Mucosa of descending colon (tissue), 3 donors: Measurements from ENCODE around the gene AP1B1. TPM values are rescaled to one million over a fixed set of nuclear protein-coding genes. Genes with fewer than 3 reads are reported as not detected.

ENCODE experiments used
- ATAC-seq: fragments of 200-7000 bp; cut with Tn5 transposase; one replicate; pipeline ENCODE4 v1.9.1; 2020; ENCODE audit warnings: mild to moderate bottlenecking, moderate library complexity
- DNase-seq, 3 donors: peaks; one replicate each; pipeline ENCODE4 v3.0.0-alpha.2; 2020
- H3K36me3 ChIP-seq: fragments of 200-600 bp; one replicate; pipeline ENCODE4 v1.8.0; 2021; ENCODE audit warnings: low read depth, mild to moderate bottlenecking
- H3K4me1 ChIP-seq: fragments of 200-600 bp; one replicate; pipeline ENCODE4 v1.8.0; 2021; ENCODE audit warnings: low read depth, mild to moderate bottlenecking
- H3K4me3 ChIP-seq: fragments of 200-600 bp; one replicate; pipeline ENCODE4 v1.8.0; 2021; ENCODE audit warnings: mild to moderate bottlenecking
- H3K9me3 ChIP-seq: fragments of 200-600 bp; one replicate; pipeline ENCODE4 v1.8.0; 2021; ENCODE audit warnings: mild to moderate bottlenecking
- CTCF ChIP-seq: fragments of 200-600 bp; IDR thresholded peaks from one replicate; pipeline ENCODE4 v1.8.0; 2022; ENCODE audit warnings: antibody characterized with exemption, mild to moderate bottlenecking
- intact Hi-C, 2 donors: fragments of 100-400 bp; cut with DNase I in 1 of 2; cut with micrococcal nuclease in 1 of 2; formaldehyde crosslinking; loops; one replicate each; pipeline versions ENCODE4 v1.11.0 to v1.11.1; 2022; cut with DNase I, micrococcal nuclease
- total RNA-seq, 3 donors: library from RNA; stranded (reverse); fragmentation: NEBNext Ultra II Directional in 2 of 3; extraction: Animal tissue kit (Norgen Biotek cat#: 25700) in 2 of 3; gene quantifications; one replicate each; pipeline versions ENCODE4 v1.2.1 to v1.2.4, GENCODE V29; 2021 to 2023
- donor health status: DM: no; HTN: no; CAD: no; lungs with moderate emphysema.
- donor health status: DM: no; HTN: no; CAD: no.
- donor health status: DM: no; HTN: yes; CAD: no.

The AP1B1 gene
- total RNA-seq, 3 donors from 2014 or later: 74.4 to 105 (median 88.8) TPM

- no peak for TF ChIP-seq CTCF
- no peak overlapping the region for H3K4me3 ChIP-seq
- H3K9me3 ChIP-seq: no peaks in the 10 kb centered on the region
- ATAC-seq (peak; percentile 9), DNase-seq (no peak)
- H3K36me3 ChIP-seq: no peaks in the 10 kb centered on the region
- intact Hi-C loops: no loop called here
- H3K4me1 ChIP-seq: no peaks in the 10 kb centered on the region
Observed at GRCh38 chr22:29344137-29344536, 44.2 kb downstream of the AP1B1 start.

GRCh38 chr22:29343313-29343805, 45.0 kb downstream of the AP1B1 start:
- ATAC-seq (no peak), DNase-seq (no peak)
- Histone ChIP-seq H3K4me1 (no peaks in the 10 kb centered on the region), H3K36me3 (no peaks in the 10 kb centered on the region), H3K9me3 (no peaks in the 10 kb centered on the region), H3K4me3 (no peak overlapping the region)
- TF ChIP-seq CTCF: no peak
- intact Hi-C loops: no loop called here

GRCh38 chr22:29342577-29343312, 45.6 kb downstream of the AP1B1 start:
- Histone ChIP-seq H3K36me3 (peaks cover 4% of the 10 kb centered on the region), H3K4me3 (no peak overlapping the region), H3K4me1 (no peaks in the 10 kb centered on the region), H3K9me3 (no peaks in the 10 kb centered on the region)
- intact Hi-C loops: no loop called here
- DNase-seq: no peak
- no peak for ATAC-seq
- TF ChIP-seq CTCF: no peak

GRCh38 chr22:29342177-29342576, 46.2 kb downstream of the AP1B1 start:
- no peak for DNase-seq
- no peak for ATAC-seq
- intact Hi-C loops: no loop called here
- Histone ChIP-seq H3K9me3 (no peaks in the 10 kb centered on the region), H3K4me3 (no peak overlapping the region), H3K4me1 (no peaks in the 10 kb centered on the region), H3K36me3 (peaks cover 4% of the 10 kb centered on the region)
- no peak for TF ChIP-seq CTCF

GRCh38 chr22:29341849-29342127, 46.6 kb downstream of the AP1B1 start:
- ATAC-seq (no peak), DNase-seq (no peak)
- Histone ChIP-seq H3K36me3 (peaks cover 4% of the 10 kb centered on the region), H3K9me3 (no peaks in the 10 kb centered on the region), H3K4me3 (no peak overlapping the region), H3K4me1 (no peaks in the 10 kb centered on the region)
- intact Hi-C loops: no loop called here
- no peak for TF ChIP-seq CTCF
